Left hindlimb (tissue), 1 donor: Measurements from ENCODE around the gene NTNG1.
"Not testable (repeated sequence)": the region's sequence is repeated elsewhere in the genome, so short reads cannot be mapped to it uniquely, and the experiment has no call there.

Experiments used
- DNase-seq: peaks from one replicate; pipeline ENCODE4 v3.0.0-alpha.2; 2018

The NTNG1 gene

DNA sequence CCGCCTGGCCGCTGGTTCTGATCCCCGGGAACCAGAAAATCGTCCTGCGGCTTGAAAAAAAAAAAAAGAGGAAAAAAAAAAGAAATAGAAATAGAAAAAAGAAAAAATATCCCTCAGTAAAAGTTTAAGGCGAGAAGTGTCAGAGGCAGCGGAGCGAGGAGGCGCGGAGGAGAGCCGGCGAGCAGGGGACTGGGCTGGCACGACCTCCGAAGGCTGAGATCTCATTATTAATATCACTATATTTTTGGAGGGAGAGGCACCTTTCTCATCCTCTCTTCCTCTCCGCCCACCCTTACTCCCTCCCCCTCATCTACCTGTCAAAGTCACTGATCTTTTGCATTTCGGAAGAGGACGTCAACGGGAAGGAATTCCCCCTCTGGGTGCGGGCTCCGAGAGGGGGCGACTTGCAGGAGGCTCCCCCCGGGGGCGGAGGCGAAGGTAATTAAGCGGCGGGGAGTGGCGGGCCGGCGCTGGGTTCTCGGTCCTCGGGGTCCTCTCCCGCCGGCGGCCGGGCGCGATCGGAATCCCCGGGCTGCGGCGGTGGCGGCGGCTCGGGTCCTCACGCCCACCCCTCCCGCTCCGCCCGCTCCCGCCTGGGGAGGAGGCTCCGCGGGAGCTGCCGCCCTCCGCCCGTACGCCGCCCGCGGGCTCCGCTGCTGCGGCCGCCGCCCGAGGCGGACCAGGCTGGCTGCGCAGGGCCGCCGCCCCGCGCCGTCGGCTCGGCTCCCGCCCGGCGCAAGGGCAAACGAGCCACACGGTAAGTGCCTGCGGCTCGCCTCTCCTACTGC, at the start of gene NTNG1:
Gene NTNG1 (plus strand): TSS at position 337 of the 788 bp plus-strand sequence.
- peak; percentile 46 for DNase-seq

GRCh38 chr1:107091418-107091817, 49.4 kb upstream of the NTNG1 start:
- no peak for DNase-seq

- not testable (repeated sequence) for DNase-seq
Measured at GRCh38 chr1:107093395-107093794, 47.4 kb upstream of the NTNG1 start.

DNA sequence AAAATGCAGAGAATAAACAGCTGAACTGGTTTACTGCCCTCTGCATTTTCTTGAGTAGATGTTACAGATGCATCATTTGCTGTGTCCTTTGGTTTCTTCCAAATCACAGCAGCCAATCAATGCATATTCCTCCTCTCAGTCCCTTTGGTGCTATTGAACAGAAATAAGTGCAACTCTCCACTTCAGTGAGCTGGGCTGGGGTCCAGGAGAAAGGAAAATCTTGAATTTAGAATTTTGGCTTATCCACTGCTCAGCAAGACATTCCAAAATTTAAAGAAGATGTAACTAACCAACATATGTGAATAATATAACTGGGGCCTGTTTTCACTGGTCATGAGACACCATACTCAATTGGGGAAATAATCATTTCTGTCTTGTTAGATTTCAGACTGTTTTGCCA, 45.2 kb upstream of the NTNG1 start:
- no peak for DNase-seq

DNA sequence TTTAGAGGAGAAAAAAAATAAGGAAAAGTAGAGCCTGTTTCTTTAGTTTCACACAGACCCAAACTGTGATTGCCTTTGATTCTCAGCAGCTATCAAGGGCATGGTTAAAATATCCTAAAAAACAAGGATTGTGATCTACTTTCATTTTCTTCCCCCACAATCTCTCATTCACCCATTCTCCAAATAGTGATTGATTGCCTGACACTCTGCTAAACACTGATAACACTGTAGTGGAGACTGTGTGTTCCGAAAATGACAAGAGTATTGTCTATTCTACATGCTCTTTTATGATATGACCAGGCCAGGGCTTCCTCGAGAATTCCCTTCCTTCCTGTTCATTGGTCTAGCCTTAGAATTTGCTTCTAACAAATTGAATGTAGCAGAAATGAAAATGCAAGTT, 44.1 kb upstream of the NTNG1 start:
- no peak for DNase-seq

- no peak for DNase-seq
Measured at GRCh38 chr1:107098961-107099360, 41.9 kb upstream of the NTNG1 start.

GRCh38 chr1:107100331-107100984, 40.4 kb upstream of the NTNG1 start:
- no peak for DNase-seq

DNA sequence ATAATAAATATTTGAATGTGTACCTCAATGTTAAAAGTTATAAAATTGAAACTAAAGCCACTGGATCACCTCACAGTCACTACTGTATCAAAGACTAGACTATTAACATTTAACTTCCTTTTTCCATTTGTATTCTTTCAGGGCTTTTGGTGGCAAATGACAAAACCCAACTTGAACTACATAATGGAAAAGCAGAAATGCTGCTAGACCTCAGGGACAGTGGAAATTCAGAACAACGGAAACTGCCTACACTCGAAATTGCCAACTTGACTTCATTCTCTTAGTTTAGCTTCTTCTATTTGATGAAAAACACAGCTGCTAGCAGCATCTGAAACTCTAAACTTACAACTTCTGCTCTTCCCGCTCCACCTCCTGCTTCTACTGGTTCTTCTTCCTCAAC, 34.9 kb upstream of the NTNG1 start:
- no peak for DNase-seq

DNA sequence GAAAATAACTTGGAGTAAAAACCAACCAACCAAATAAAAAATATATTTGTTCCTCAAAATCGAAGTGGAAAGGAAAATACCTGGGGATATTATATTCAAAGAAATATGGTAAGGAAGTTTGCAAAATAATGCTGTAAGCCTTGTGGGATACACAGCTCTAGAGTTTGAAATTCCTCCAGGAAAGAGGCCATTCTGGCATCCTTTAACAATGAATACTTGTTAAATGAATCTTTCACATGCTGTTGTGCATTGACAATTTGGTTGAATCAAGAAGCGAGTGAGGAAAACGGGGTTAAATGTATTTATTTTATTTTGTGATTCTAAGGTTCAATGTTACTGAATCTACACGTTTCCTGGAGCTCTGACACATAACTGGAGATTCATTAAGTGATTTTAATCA, 30.5 kb upstream of the NTNG1 start:
- DNase-seq = no peak

- DNase-seq = peak; percentile 67
Measured at GRCh38 chr1:107116306-107116790, 24.5 kb upstream of the NTNG1 start.

- DNase-seq = no peak
Measured at GRCh38 chr1:107122225-107122624, 18.6 kb upstream of the NTNG1 start.

DNA sequence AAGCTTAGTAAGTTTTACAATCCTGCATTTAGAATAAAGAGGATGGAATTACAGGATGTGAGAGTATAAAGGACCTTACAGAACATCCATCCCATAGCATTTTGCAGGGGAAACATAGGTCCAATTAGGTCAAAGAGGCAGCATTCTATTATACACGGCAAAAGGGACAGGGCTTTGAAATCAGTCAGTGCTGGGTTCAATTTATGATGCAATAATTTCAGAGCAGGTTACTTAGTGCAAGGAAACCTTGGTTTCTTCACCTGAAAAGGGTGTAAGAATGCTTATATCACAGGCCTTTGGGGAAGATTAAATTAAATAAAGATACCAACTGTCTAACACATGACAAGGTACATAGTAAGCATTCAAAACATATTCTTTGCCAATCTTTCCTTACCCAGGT, 17.1 kb upstream of the NTNG1 start:
- DNase-seq = no peak

GRCh38 chr1:107124694-107125093, 16.1 kb upstream of the NTNG1 start:
- DNase-seq = no peak

GRCh38 chr1:107132195-107132594, 8.6 kb upstream of the NTNG1 start:
- DNase-seq = no peak

- DNase-seq = no peak
Measured at GRCh38 chr1:107132780-107133179, 8.1 kb upstream of the NTNG1 start.

GRCh38 chr1:107135463-107135862, 5.4 kb upstream of the NTNG1 start:
- DNase-seq = peak; percentile 51

GRCh38 chr1:107138166-107138565, 2.7 kb upstream of the NTNG1 start:
- no peak for DNase-seq

DNA sequence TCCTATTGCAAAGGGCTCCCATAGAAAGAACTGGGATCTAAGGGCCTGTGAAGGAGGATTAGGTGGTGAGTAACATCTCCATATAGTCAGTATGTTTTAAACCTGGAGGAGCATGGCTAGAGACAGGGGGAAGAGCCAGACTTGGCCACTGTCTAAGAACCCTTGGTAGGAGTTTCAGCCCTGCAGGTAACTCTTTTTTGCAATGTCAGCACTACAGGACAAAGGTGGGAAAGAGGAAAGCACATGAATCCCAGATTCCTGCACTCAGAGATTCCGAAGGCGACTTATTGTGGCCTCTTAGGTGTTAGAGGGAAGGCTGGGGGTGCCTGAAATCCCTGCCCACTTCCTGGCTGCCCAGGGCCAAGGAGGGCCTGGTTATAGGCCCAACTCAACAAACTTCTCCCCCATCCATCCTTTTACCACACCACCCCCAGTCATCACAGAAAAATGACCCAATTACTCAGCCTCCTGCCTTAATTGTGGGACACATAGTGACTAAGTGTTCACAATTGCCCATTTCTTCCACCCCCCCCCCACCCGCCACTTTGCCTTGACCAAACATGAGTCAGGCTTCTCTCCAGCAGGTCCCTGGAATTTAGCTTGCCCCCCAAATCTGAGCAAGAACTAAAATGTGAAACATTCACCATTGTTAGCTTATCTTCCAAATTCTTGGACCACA, 1.9 kb upstream of the NTNG1 start:
- DNase-seq = no peak

- peak; percentile 85 for DNase-seq
Measured at GRCh38 chr1:107139833-107140702, 771 bp upstream of the NTNG1 start.

DNA sequence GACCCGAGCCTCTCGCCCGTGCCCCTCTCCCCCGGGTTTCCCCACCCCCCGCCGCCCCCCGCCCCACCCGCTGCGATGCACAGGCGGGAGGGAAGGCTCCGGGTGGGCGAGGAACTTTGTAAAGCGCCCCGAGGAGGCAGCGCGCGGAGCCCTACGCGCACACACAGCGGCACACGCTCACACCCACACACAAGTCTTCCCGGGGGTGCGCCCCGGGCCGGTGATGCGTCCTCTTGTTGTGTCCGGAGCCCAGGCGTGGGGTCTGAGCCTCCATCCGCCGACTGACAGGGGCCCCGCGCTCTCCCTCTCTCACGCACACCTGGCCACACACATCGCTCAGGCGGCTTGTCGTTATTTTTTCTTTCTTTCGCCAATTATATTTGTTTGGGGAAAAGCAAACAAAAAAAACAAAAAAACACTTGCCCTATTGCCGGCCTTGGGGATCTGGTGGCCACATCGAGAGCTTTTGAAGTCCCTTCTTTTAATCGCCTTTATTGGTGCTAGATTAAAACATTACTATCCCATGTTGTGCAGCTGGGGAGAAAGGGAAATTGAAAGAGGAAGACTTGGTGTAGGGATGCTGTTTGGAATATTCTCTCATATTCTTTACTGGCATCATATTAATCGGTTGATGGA, 770 bp downstream of the NTNG1 start:
- DNase-seq = peak; percentile 43

DNA sequence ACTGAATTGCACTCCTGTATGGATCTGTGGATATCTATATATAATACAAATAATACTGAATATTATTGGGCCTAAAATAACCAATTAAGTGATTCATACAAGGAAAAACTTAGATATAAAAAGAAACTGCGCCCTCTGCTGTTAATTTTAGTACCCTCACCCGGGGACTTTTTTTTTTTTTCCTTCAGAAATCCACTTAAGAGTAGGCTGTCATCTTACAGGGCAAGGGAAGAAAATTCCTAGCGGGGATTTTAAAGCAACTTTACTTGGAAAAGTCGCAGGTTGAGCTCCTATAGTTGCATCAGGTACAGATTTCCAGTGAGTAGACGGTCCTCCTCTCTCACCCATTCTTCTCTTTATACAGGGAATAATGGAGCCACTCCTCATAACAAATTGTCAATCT, 1.3 kb downstream of the NTNG1 start:
- no peak for DNase-seq

DNA sequence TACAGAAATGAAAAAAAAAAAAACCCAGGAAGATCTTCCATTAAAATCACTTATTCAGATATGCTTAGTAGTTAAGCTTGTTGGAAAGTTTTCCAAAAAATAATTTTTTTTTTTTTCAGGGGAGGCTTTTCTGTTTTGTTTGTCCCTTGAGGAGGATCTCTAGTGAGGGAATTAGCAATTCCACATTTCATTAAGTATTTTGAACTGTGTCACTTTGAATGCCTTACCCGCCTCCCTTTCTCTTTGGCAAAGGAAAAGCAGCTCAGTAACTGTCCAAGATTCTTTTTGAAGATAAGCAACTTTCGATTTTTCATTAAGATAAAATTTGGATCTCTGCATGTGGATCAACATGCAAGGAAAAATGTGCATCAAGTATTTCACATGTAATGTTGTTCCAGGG, 1.8 kb downstream of the NTNG1 start:
- no peak for DNase-seq
